Heart left ventricle (tissue), 16 donors: ENCODE results near the gene HIPK2. TPM values are rescaled to one million over a fixed set of nuclear protein-coding genes. Genes with fewer than 3 reads are reported as not detected.

Experiments
- ATAC-seq, 4 donors: fragments of 200-7000 bp; cut with Tn5 transposase; one replicate each; pipeline ENCODE4 v1.9.1; 2020 to 2022; ENCODE audit warnings: moderate library complexity in 4 of 4, mild to moderate bottlenecking in 3 of 4, moderate number of reproducible peaks in 1 of 4
- DNase-seq, 5 donors: peaks; one replicate each; pipeline ENCODE4 v3.0.0-alpha.2; 2020
- H3K27ac ChIP-seq, 12 donors: fragments of 200-600 bp; sonication (generic) in 4 of 12; one replicate each; pipeline versions ENCODE4 v1.5.0 to v1.8.0; 2016 to 2022; ENCODE audit warnings: mild to moderate bottlenecking in 2 of 12
- H3K27me3 ChIP-seq, 9 donors: fragments of 200-600 bp; sonication (generic) in 2 of 9; one replicate each; pipeline versions ENCODE4 v1.5.1 to v1.8.0; 2016 to 2022; ENCODE audit warnings: mild to moderate bottlenecking in 3 of 9
- H3K36me3 ChIP-seq, 9 donors: fragments of 200-600 bp; sonication (generic) in 2 of 9; one replicate each; pipeline versions ENCODE4 v1.5.0 to v1.8.0; 2018 to 2022; ENCODE audit warnings: mild to moderate bottlenecking in 2 of 9
- H3K4me1 ChIP-seq, 12 donors: fragments of 200-600 bp; sonication (generic) in 4 of 12; one replicate each; pipeline versions ENCODE4 v1.5.0 to v1.8.0; 2016 to 2022; ENCODE audit warnings: mild to moderate bottlenecking in 3 of 12
- H3K4me3 ChIP-seq, 12 donors: fragments of 200-600 bp; sonication (generic) in 4 of 12; one replicate each; pipeline versions ENCODE4 v1.5.0 to v1.8.0; 2017 to 2022; ENCODE audit warnings: mild to moderate bottlenecking in 9 of 12, moderate library complexity in 4 of 12
- H3K9me3 ChIP-seq, 12 donors: fragments of 200-600 bp; sonication (generic) in 4 of 12; one replicate each; pipeline versions ENCODE4 v1.5.0 to v1.8.0; 2016 to 2022; ENCODE audit warnings: mild to moderate bottlenecking in 1 of 12
- CTCF ChIP-seq, 12 donors: fragments of 200-600 bp; sonication (generic) in 4 of 12; IDR thresholded peaks; one replicate each; pipeline versions ENCODE4 v1.5.0 to v1.8.0; 2018 to 2022; ENCODE audit warnings: antibody characterized with exemption in 12 of 12, mild to moderate bottlenecking in 5 of 12
- POLR2A ChIP-seq, 2 donors: fragments of 450-650 bp; IDR thresholded peaks; one replicate each; pipeline ENCODE4 v1.6.1; 2017; ENCODE audit warnings: antibody characterized with exemption in 2 of 2, mild to moderate bottlenecking in 2 of 2, moderate library complexity in 2 of 2
- WGBS, 4 donors: extraction: QIAGEN DNeasy Blood & Tissue Kit in 2 of 4; methylation state at CpG; one replicate each; pipeline versions ENCODE4 v1.1.5 to v1.1.7; 2013 to 2018; 5-methylcytosine and 5-hydroxymethylcytosine counted together
- intact Hi-C, 10 donors: fragments of 100-400 bp; cut with DNase I; formaldehyde crosslinking; loops; one replicate each; pipeline versions ENCODE4 v1.11.1 to v1.14.2; 2022
- polyA plus RNA-seq, 2 donors: library from polyadenylated mRNA; stranded (reverse); fragments of 200-250 nt; gene quantifications; one replicate each; pipeline ENCODE4 v1.2.3, GENCODE V29; 2013
- total RNA-seq, 9 donors: library from RNA; depleted of rRNA in 2 of 9; stranded (reverse); fragments of >200 nt in 2 of 9; fragmentation: NEBNext Ultra II Directional in 3 of 9; extraction: Animal tissue kit (Norgen Biotek cat#: 25700) in 3 of 9; gene quantifications; one replicate each; pipeline versions ENCODE4 v1.1.0 to v1.2.4, GENCODE V29; 2016 to 2023
- donor health status: ischemic (EF 13 %, LVEDD 7.1; RV severe dilation, severe dysfunction).
- donor health status: healthy with polysubstance abuse.
- donor health status: DM: no; HTN: yes; CAD: no.
- donor health status: DM: no; HTN: no; CAD: no.
- donor health status: ischemic (EF 25% LVEDD 6.9; RV normal size, moderate dysfunction).
- donor health status: ischemic (EF 25% LVEDD 5.7; RV mildly dilated, moderate dysfunction).
- donor health status: healthy.
- donor health status: DM: yes; HTN: yes; CAD: no.
- donor health status: ischemic (EF 35%, LVEDD 5.7; RV mildly dilated, moderate dysfunction).
- donor health status: nonischemic (EF 11% LVEDD 7.7; RV severe dilation, severe dysfunction).
- donor health status: DM: yes; HTN: yes; CAD: no.
- donor health status: PGD.
- donor health status: ischemic (EF 29% LVEDD 5.4; RV normal size, mild dysfunction).
- donor health status: nonischemic (EF 23%, LVEDD 6.1; RV moderate dilation, normal function).

HIPK2 gene
- total and polyA plus RNA-seq, 11 donors = 43.2 to 244 (median 143) TPM

GRCh38 chr7:139734395-139734794, 43.4 kb downstream of the HIPK2 start:
- DNase-seq (peak in 4 of 5 donors; percentile 47 to 80 (median 54)), ATAC-seq (peak; percentile 78 to 87 (median 84))
- TF ChIP-seq CTCF (IDR thresholded peaks at IDR 0.05) (no peak), POLR2A (IDR thresholded peaks at IDR 0.05) (no peak)
- Histone ChIP-seq H3K27me3 (no peaks in the 10 kb centered on the region), H3K4me3 (no peak overlapping the region), H3K9me3 (no peaks in the 10 kb centered on the region), H3K27ac (peak overlapping the region; percentile 76 to 97 (median 91)), H3K36me3 (no peaks in the 10 kb centered on the region), H3K4me1 (peaks cover 46 to 100% (median 96%) of the 10 kb centered on the region in 12 donors)
- WGBS, 4 donors = 4 to 14% (median 13%) methylated on average over 2 of the region's 2 CpGs
- intact Hi-C loops = loop anchor here in 4 of 10 donors (2.0 to 5.0 kb wide), 5 partner anchors 42 to 88 kb away; partner anchors contain the start of gene HIPK2 (in 1 of the 4)

- no peak for TF ChIP-seq POLR2A (IDR thresholded peaks at IDR 0.05)
- no peak for TF ChIP-seq CTCF (IDR thresholded peaks at IDR 0.05)
- ATAC-seq (no peak), DNase-seq (no peak)
- Histone ChIP-seq H3K4me3 (no peak overlapping the region), H3K36me3 (peaks cover 0 to 5% (median 0%) of the 10 kb centered on the region in 9 donors), H3K9me3 (no peaks in the 10 kb centered on the region), H3K27me3 (no peaks in the 10 kb centered on the region), H3K27ac (peak overlapping the region; percentile 76 to 97 (median 91)), H3K4me1 (peaks cover 46 to 98% (median 91%) of the 10 kb centered on the region in 12 donors)
- WGBS, 4 donors = 81 to 87% (median 82%) methylated on average over 7 of the region's 7 CpGs
- intact Hi-C loops = loop anchor here in 4 of 10 donors (2.0 to 5.0 kb wide), 5 partner anchors 41 to 87 kb away; partner anchors contain the start of gene HIPK2 (in 1 of the 4)
These were observed 44.0 kb downstream of the HIPK2 start for GRCh38 chr7:139733751-139734150.

GRCh38 chr7:139732471-139733167, 45.2 kb downstream of the HIPK2 start:
- no peaks in the 10 kb centered on the region for H3K27me3 ChIP-seq
- no peak for TF ChIP-seq POLR2A (IDR thresholded peaks at IDR 0.05)
- H3K9me3 ChIP-seq = no peaks in the 10 kb centered on the region
- DNase-seq (no peak), ATAC-seq (peak in 2 of 4 donors; percentile 1 to 10)
- intact Hi-C loops = loop anchor here in 3 of 10 donors (5.0 kb wide), 3 partner anchors 40 to 80 kb away; no protein-coding TSS in a partner anchor
- H3K4me1 ChIP-seq = peaks cover 41 to 96% (median 82%) of the 10 kb centered on the region in 12 donors
- peak overlapping the region in 2 of 12 donors; percentile 3 to 9 for H3K4me3 ChIP-seq
- whole genome bisulfite sequencing, 4 donors = 75 to 95% (median 89%) methylated on average over 2 of the region's 2 CpGs
- peak overlapping the region; percentile 76 to 97 (median 91) for H3K27ac ChIP-seq
- H3K36me3 ChIP-seq = peaks cover 0 to 6% (median 0%) of the 10 kb centered on the region in 9 donors

GRCh38 chr7:139731802-139732470, 45.9 kb downstream of the HIPK2 start:
- ATAC-seq (peak; percentile 64 to 77 (median 76)), DNase-seq (peak; percentile 80 to 93 (median 84))
- peak overlapping the region; percentile 76 to 97 (median 91) for H3K27ac ChIP-seq
- peaks cover 0 to 6% (median 0%) of the 10 kb centered on the region in 9 donors for H3K36me3 ChIP-seq
- no peaks in the 10 kb centered on the region for H3K9me3 ChIP-seq
- H3K4me3 ChIP-seq = peak overlapping the region in 4 of 12 donors; percentile 6 to 19 (median 9)
- WGBS, 4 donors = 22 to 35% (median 31%) methylated on average over 7 to 9 of the region's 9 CpGs
- H3K4me1 ChIP-seq = peaks cover 42 to 96% (median 82%) of the 10 kb centered on the region in 12 donors
- TF ChIP-seq POLR2A (IDR thresholded peaks at IDR 0.05) (peak in 1 of 2 donors; percentile 34), CTCF (IDR thresholded peaks at IDR 0.05) (no peak)
- intact Hi-C loops = loop anchor here in 3 of 10 donors (1.0 to 5.0 kb wide), 5 partner anchors 40 to 83 kb away; partner anchors contain the start of gene HIPK2 (in 1 of the 3)
- H3K27me3 ChIP-seq = no peaks in the 10 kb centered on the region
